Heart left ventricle (tissue), 13 donors: ENCODE measurements around the gene ZNF709.

Source experiments
- CTCF ChIP-seq, 12 donors: fragments of 200-600 bp; sonication (generic) in 4 of 12; IDR thresholded peaks; one replicate each; pipeline versions ENCODE4 v1.5.0 to v1.8.0; 2018 to 2022; ENCODE audit warnings: antibody characterized with exemption in 12 of 12, mild to moderate bottlenecking in 5 of 12
- POLR2A ChIP-seq, 2 donors: fragments of 450-650 bp; IDR thresholded peaks; one replicate each; pipeline ENCODE4 v1.6.1; 2017; ENCODE audit warnings: antibody characterized with exemption in 2 of 2, mild to moderate bottlenecking in 2 of 2, moderate library complexity in 2 of 2
- donor health status: ischemic (EF 13 %, LVEDD 7.1; RV severe dilation, severe dysfunction).
- donor health status: DM: no; HTN: yes; CAD: no.
- donor health status: DM: no; HTN: no; CAD: no.
- donor health status: ischemic (EF 25% LVEDD 6.9; RV normal size, moderate dysfunction).
- donor health status: ischemic (EF 25% LVEDD 5.7; RV mildly dilated, moderate dysfunction).
- donor health status: ischemic (EF 35%, LVEDD 5.7; RV mildly dilated, moderate dysfunction).
- donor health status: nonischemic (EF 11% LVEDD 7.7; RV severe dilation, severe dysfunction).
- donor health status: DM: yes; HTN: yes; CAD: no.
- donor health status: PGD.
- donor health status: ischemic (EF 29% LVEDD 5.4; RV normal size, mild dysfunction).
- donor health status: nonischemic (EF 23%, LVEDD 6.1; RV moderate dilation, normal function).

GRCh38 chr19:12450844-12451243 is 33.8 kb downstream of the ZNF709 start:
- TF ChIP-seq POLR2A (IDR thresholded peaks at IDR 0.05) (no peak), CTCF (IDR thresholded peaks at IDR 0.05) (no peak)
